Measurements from ENCODE around the gene ATP5MC2.
A peak's percentile ranks its signal among the peaks of the same experiment; 100 is the strongest.
"Not testable (repeated sequence)": the region's sequence is repeated elsewhere in the genome, so short reads cannot be mapped to it uniquely, and the experiment has no call there.

The ATP5MC2 gene

GRCh38 chr12:53683494-53683893, 7.6 kb upstream of the ATP5MC2 start:
- Histone ChIP-seq H3K4me1 (ENCODE audit: low read length) (no peaks in the 10 kb centered on the region), H3K9me2 (replicated peaks; ENCODE audit: insufficient read depth, low read length) (no peaks in the 10 kb centered on the region), H3K27ac (ENCODE audit: low read length) (no peak overlapping the region), H4K20me1 (ENCODE audit: insufficient read depth, low read length) (no peaks in the 10 kb centered on the region), H3K79me2 (ENCODE audit: low read length) (no peaks in the 10 kb centered on the region), H3K36me3 (replicated peaks; ENCODE audit: insufficient read depth, low read length) (no peaks in the 10 kb centered on the region), H3K27me3 (replicated peaks; ENCODE audit: insufficient read depth, low read length) (peaks cover 7% of the 10 kb centered on the region), H3K9me3 (replicated peaks; ENCODE audit: insufficient read depth, low read length) (no peaks in the 10 kb centered on the region), H3K4me2 (ENCODE audit: low read depth, low read length) (no peak overlapping the region), H2AFZ (ENCODE audit: low read length) (no peak overlapping the region), H3K4me3 (ENCODE audit: low read length) (no peak overlapping the region), H3K9ac (ENCODE audit: low read length) (no peak overlapping the region), H3F3A (ENCODE audit: insufficient read depth, low read length) (no peaks in the 10 kb centered on the region)
- no peak for DNase-seq
- TF ChIP-seq EZH2phosphoT487 (IDR thresholded peaks at IDR 0.05; ENCODE audit: low read length) (no peak), EZH2 (optimal IDR thresholded peaks at IDR 0.05; ENCODE audit: low read depth, low read length) (no peak)
- TF ChIP-seq, protein P1, sequence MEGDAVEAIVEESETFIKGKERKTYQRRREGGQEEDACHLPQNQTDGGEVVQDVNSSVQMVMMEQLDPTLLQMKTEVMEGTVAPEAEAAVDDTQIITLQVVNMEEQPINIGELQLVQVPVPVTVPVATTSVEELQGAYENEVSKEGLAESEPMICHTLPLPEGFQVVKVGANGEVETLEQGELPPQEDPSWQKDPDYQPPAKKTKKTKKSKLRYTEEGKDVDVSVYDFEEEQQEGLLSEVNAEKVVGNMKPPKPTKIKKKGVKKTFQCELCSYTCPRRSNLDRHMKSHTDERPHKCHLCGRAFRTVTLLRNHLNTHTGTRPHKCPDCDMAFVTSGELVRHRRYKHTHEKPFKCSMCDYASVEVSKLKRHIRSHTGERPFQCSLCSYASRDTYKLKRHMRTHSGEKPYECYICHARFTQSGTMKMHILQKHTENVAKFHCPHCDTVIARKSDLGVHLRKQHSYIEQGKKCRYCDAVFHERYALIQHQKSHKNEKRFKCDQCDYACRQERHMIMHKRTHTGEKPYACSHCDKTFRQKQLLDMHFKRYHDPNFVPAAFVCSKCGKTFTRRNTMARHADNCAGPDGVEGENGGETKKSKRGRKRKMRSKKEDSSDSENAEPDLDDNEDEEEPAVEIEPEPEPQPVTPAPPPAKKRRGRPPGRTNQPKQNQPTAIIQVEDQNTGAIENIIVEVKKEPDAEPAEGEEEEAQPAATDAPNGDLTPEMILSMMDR (IDR thresholded peaks at IDR 0.05; ENCODE audit: low read length) = no peak

DNA sequence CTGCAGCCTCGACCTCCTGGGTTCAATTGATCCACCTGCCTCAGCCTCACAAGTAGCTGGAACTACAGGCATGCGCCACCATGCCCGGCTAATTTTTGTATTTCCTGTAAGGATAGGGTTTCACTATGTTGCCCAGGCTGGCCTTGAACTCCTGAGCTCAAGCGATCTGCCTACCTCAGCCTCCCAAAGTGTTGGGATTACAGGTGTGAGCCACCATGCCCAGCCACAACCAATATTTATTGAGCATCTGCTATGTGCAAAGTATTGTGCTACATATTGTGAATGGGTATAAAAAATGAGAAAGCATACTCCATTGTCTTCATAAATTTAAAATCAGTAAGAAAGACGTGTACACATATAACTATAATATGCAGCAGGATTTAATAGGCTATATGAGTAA, 4.2 kb upstream of the ATP5MC2 start:
- not testable (repeated sequence) for H3K27ac ChIP-seq (ENCODE audit: low read length); H3K9me3 ChIP-seq (replicated peaks; ENCODE audit: insufficient read depth, low read length); H3K4me3 ChIP-seq (ENCODE audit: low read length); H3K4me2 ChIP-seq (ENCODE audit: low read depth, low read length); H2AFZ ChIP-seq (ENCODE audit: low read length); H3K9ac ChIP-seq (ENCODE audit: low read length); H4K20me1 ChIP-seq (ENCODE audit: insufficient read depth, low read length); H3F3A ChIP-seq (ENCODE audit: insufficient read depth, low read length); H3K36me3 ChIP-seq (replicated peaks; ENCODE audit: insufficient read depth, low read length); DNase-seq; H3K4me1 ChIP-seq (ENCODE audit: low read length); H3K79me2 ChIP-seq (ENCODE audit: low read length); H3K9me2 ChIP-seq (replicated peaks; ENCODE audit: insufficient read depth, low read length)
- H3K27me3 ChIP-seq (replicated peaks; ENCODE audit: insufficient read depth, low read length) = peaks cover 22% of the 10 kb centered on the region

DNA sequence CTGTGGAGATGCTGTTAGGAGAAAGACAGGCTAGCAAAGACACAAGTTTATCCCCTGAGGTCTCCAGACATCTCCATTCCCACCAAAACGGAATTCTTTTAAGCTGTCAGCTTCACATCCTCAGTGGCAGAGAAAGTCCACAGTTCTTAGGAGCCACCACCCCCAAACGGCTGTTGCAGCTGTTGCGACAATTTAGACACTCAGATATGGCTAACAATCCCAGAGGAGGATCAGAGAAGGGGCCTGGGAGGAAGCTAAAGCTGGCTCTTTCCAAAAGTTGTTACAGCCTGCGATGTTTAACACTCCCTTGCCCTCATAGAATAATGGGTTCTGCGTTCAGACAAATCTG, 1.9 kb upstream of the ATP5MC2 start:
- H3K9me3 ChIP-seq (replicated peaks; ENCODE audit: insufficient read depth, low read length) = no peaks in the 10 kb centered on the region
- no peak overlapping the region for H3K4me2 ChIP-seq (ENCODE audit: low read depth, low read length)
- no peaks in the 10 kb centered on the region for H4K20me1 ChIP-seq (ENCODE audit: insufficient read depth, low read length)
- no peak for TF ChIP-seq EZH2 (optimal IDR thresholded peaks at IDR 0.05; ENCODE audit: low read depth, low read length)
- peaks cover 7% of the 10 kb centered on the region; the same call in 1 of the 2 replicates for H3K4me1 ChIP-seq (ENCODE audit: low read length)
- DNase-seq = no peak
- no peak overlapping the region for H3K27ac ChIP-seq (ENCODE audit: low read length)
- no peak overlapping the region for H3K9ac ChIP-seq (ENCODE audit: low read length)
- H3K4me3 ChIP-seq (ENCODE audit: low read length) = no peak overlapping the region
- H3K9me2 ChIP-seq (replicated peaks; ENCODE audit: insufficient read depth, low read length) = no peaks in the 10 kb centered on the region
- H3K27me3 ChIP-seq (replicated peaks; ENCODE audit: insufficient read depth, low read length) = peaks cover 22% of the 10 kb centered on the region
- H3K36me3 ChIP-seq (replicated peaks; ENCODE audit: insufficient read depth, low read length) = no peaks in the 10 kb centered on the region
- no peak overlapping the region for H2AFZ ChIP-seq (ENCODE audit: low read length)
- peaks cover 23% of the 10 kb centered on the region for H3K79me2 ChIP-seq (ENCODE audit: low read length)
- no peaks in the 10 kb centered on the region; the same call in 1 of the 2 replicates for H3F3A ChIP-seq (ENCODE audit: insufficient read depth, low read length)

- Histone ChIP-seq H2AFZ (ENCODE audit: low read length) (peak overlapping the region; percentile 80), H3K9ac (ENCODE audit: low read length) (no peak overlapping the region; the same call in 1 of the 2 replicates), H4K20me1 (ENCODE audit: insufficient read depth, low read length) (no peaks in the 10 kb centered on the region), H3K79me2 (ENCODE audit: low read length) (peaks cover 23% of the 10 kb centered on the region), H3K27ac (ENCODE audit: low read length) (no peak overlapping the region), H3K36me3 (replicated peaks; ENCODE audit: insufficient read depth, low read length) (no peaks in the 10 kb centered on the region), H3K4me1 (ENCODE audit: low read length) (peaks cover 7% of the 10 kb centered on the region; the same call in 1 of the 2 replicates), H3F3A (ENCODE audit: insufficient read depth, low read length) (no peaks in the 10 kb centered on the region; the same call in 1 of the 2 replicates), H3K9me3 (replicated peaks; ENCODE audit: insufficient read depth, low read length) (no peaks in the 10 kb centered on the region), H3K27me3 (replicated peaks; ENCODE audit: insufficient read depth, low read length) (peaks cover 22% of the 10 kb centered on the region), H3K9me2 (replicated peaks; ENCODE audit: insufficient read depth, low read length) (no peaks in the 10 kb centered on the region), H3K4me3 (ENCODE audit: low read length) (peak overlapping the region; percentile 67), H3K4me2 (ENCODE audit: low read depth, low read length) (peak overlapping the region; percentile 89)
- DNase-seq = no peak
- TF ChIP-seq EZH2 (optimal IDR thresholded peaks at IDR 0.05; ENCODE audit: low read depth, low read length) (no peak), EZH2phosphoT487 (IDR thresholded peaks at IDR 0.05; ENCODE audit: low read length) (no peak)
- TF ChIP-seq, protein P1 (IDR thresholded peaks at IDR 0.05; ENCODE audit: low read length) = no peak
Observed at GRCh38 chr12:53677016-53677799, 1.3 kb upstream of the ATP5MC2 start.

Data from MM.1S (cell line).